PC-3 (cell line): ENCODE measurements around the gene IKZF1. TPM values are rescaled to one million over a fixed set of nuclear protein-coding genes. Genes with fewer than 3 reads are reported as not detected.

Source experiments
- ATAC-seq: fragments of 200-7000 bp; cut with Tn5 transposase; 2 replicates; pipeline ENCODE4 v1.9.1; 2020; ENCODE audit warnings: mild to moderate bottlenecking, moderate library complexity
- BruUV-seq: library from RNA; stranded (reverse); fragments of 400-500 nt; replicated peaks from 2 replicates; lab custom pipeline; 2021; lab: Mats Ljungman, UMichigan
- CTCF ChIA-PET: fragments of 300-600 bp; sonication (Branson Sonifier 250); formaldehyde crosslinking; loops from one replicate; lab custom pipeline; 2022; ENCODE audit warnings: antibody characterized with exemption; lab: Charles Lee
- POLR2A ChIA-PET: fragments of 300-600 bp; sonication (Branson Sonifier 250); formaldehyde crosslinking; loops from one replicate; lab custom pipeline; 2022; ENCODE audit warnings: antibody characterized with exemption; ENCODE audit not compliant: unreplicated experiment; lab: Charles Lee
- DNase-seq: peaks from one replicate; pipeline ENCODE4 v3.0.0-alpha.2; 2015
- H2AFZ ChIP-seq: fragments of 300-600 bp; sonication (generic); 2 replicates; pipeline ENCODE4 v1.6.0; 2016; ENCODE audit warnings: antibody characterized with exemption, low read length
- H3F3A ChIP-seq: fragments of 300-600 bp; sonication (generic); one replicate; pipeline ENCODE4 v1.6.0; 2017; ENCODE audit warnings: antibody characterized with exemption, low read length, control low read depth, mild to moderate bottlenecking; ENCODE audit not compliant: unreplicated experiment
- H3K27ac ChIP-seq: fragments of 300-600 bp; sonication (generic); 2 replicates; pipeline ENCODE4 v1.5.1; 2016; ENCODE audit warnings: mild to moderate bottlenecking, low read length
- H3K27me3 ChIP-seq: fragments of 300-600 bp; sonication (generic); 2 replicates; pipeline ENCODE4 v1.6.1; 2016; ENCODE audit warnings: low read length, mixed read lengths
- H3K36me3 ChIP-seq: fragments of 300-600 bp; sonication (generic); 2 replicates; pipeline ENCODE4 v1.6.1; 2016; ENCODE audit warnings: low read depth, mixed run types, low read length, mixed read lengths
- H3K4me1 ChIP-seq: fragments of 300-600 bp; sonication (generic); 2 replicates; pipeline ENCODE4 v1.5.1; 2016; ENCODE audit warnings: low read length; ENCODE audit not compliant: insufficient read depth
- H3K4me2 ChIP-seq: fragments of 300-600 bp; sonication (generic); 2 replicates; pipeline ENCODE4 v1.6.0; 2016; ENCODE audit warnings: low read length
- H3K4me3 ChIP-seq: fragments of 300-600 bp; sonication (generic); 2 replicates; pipeline ENCODE4 v1.5.1; 2016; ENCODE audit warnings: mild to moderate bottlenecking, low read length, mixed read lengths
- H3K79me2 ChIP-seq: fragments of 300-600 bp; sonication (generic); 2 replicates; pipeline ENCODE4 v1.6.1; 2017; ENCODE audit warnings: low read length, mixed read lengths
- H3K9ac ChIP-seq: fragments of 300-600 bp; sonication (generic); 2 replicates; pipeline ENCODE4 v1.6.0; 2016; ENCODE audit warnings: mild to moderate bottlenecking, low read length
- H3K9me2 ChIP-seq: fragments of 300-600 bp; sonication (generic); replicated peaks from 2 replicates; pipeline ENCODE4 v1.6.1; 2016; ENCODE audit warnings: mixed run types, low read length, mixed read lengths
- H3K9me3 ChIP-seq: fragments of 300-600 bp; sonication (generic); 2 replicates; pipeline ENCODE4 v1.6.1; 2016; ENCODE audit warnings: low read length, mixed read lengths
- H4K20me1 ChIP-seq: fragments of 300-600 bp; sonication (generic); 2 replicates; pipeline ENCODE4 v1.6.1; 2016; ENCODE audit warnings: low read length, mixed read lengths
- EZH2 ChIP-seq: fragments of 300-600 bp; sonication (generic); IDR thresholded peaks from one replicate; pipeline ENCODE4 v1.6.1; 2017; ENCODE audit warnings: antibody characterized with exemption, mild to moderate bottlenecking, low read length; ENCODE audit not compliant: unreplicated experiment
- EZH2phosphoT487 ChIP-seq: fragments of 300-600 bp; sonication (generic); IDR thresholded peaks from 2 replicates; pipeline ENCODE4 v1.6.1; 2018; ENCODE audit warnings: mild to moderate bottlenecking, antibody characterized with exemption, low read length, borderline replicate concordance
- intact Hi-C: fragments of 100-400 bp; cut with micrococcal nuclease; formaldehyde crosslinking; loops from 2 replicates; pipeline ENCODE4 v1.9.0; 2023
- total RNA-seq: library from RNA; depleted of rRNA; stranded (reverse); fragments of >200 nt; gene quantifications from 2 replicates; pipeline ENCODE4 v1.2.3, GENCODE V29; 2014
- TF ChIP-seq, protein P1 (sequence below): fragments of 300-600 bp; sonication (generic); conservative IDR thresholded peaks from 2 replicates; pipeline ENCODE4 v1.5.1; 2017; ENCODE audit warnings: antibody characterized with exemption, low read depth, mild to moderate bottlenecking, low read length

The IKZF1 gene
- total RNA-seq, 1 experiment from 2014 or later, result not detected

DNA sequence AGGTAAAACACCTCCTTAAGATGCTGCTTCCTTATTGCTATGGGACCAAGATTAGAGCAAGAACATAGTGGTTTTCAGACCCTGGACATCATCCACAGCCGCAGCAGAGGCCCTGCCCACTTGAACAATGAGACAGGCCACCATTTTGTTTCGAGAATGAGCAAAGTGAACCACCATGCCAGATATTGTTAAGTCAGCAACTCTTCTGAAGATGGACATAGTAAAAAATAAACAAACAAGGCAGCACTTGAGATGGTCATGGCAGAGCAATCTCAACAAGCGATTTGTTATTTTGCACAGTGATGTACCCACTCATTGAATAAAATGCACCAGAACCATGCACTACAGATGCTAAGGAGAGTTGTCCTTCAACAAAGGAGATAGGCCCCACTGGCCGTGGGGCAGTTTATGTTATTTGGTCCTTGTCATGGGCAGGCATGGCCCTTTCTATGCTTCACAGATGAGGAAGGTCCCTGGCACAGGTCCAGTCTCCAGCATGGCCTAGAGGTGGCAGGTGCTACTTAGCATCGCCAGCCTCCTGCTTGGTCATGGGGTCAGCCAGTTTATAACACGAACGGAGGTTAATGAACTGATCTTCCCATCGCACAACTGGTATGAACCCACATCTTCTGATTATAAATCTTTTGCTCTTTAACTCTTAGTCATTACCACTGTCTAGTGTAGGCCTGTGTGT lies 44.1 kb downstream of the IKZF1 start:
- no peak overlapping the region for H3K4me3 ChIP-seq
- peaks cover 5% of the 10 kb centered on the region; the same call in 1 of the 2 replicates for H3K4me1 ChIP-seq
- intact Hi-C loops, result no loop called here
- POLR2A ChIA-PET, result no interaction called here
- H3K79me2 ChIP-seq, result no peaks in the 10 kb centered on the region
- no peak for TF ChIP-seq EZH2phosphoT487
- TF ChIP-seq EZH2, result no peak
- TF ChIP-seq, protein P1, sequence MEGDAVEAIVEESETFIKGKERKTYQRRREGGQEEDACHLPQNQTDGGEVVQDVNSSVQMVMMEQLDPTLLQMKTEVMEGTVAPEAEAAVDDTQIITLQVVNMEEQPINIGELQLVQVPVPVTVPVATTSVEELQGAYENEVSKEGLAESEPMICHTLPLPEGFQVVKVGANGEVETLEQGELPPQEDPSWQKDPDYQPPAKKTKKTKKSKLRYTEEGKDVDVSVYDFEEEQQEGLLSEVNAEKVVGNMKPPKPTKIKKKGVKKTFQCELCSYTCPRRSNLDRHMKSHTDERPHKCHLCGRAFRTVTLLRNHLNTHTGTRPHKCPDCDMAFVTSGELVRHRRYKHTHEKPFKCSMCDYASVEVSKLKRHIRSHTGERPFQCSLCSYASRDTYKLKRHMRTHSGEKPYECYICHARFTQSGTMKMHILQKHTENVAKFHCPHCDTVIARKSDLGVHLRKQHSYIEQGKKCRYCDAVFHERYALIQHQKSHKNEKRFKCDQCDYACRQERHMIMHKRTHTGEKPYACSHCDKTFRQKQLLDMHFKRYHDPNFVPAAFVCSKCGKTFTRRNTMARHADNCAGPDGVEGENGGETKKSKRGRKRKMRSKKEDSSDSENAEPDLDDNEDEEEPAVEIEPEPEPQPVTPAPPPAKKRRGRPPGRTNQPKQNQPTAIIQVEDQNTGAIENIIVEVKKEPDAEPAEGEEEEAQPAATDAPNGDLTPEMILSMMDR, result no peak
- BruUV-seq, result no TSS peak
- H3K9ac ChIP-seq, result no peak overlapping the region
- no peaks in the 10 kb centered on the region for H3K9me3 ChIP-seq
- CTCF ChIA-PET, result no interaction called here
- H4K20me1 ChIP-seq, result no peaks in the 10 kb centered on the region
- H2AFZ ChIP-seq, result no peak overlapping the region
- H3K27me3 ChIP-seq, result peaks cover 93% of the 10 kb centered on the region
- no peak overlapping the region for H3K27ac ChIP-seq
- no peak overlapping the region for H3K4me2 ChIP-seq
- no peaks in the 10 kb centered on the region for H3F3A ChIP-seq
- DNase-seq (no peak), ATAC-seq (no peak)
- H3K36me3 ChIP-seq, result no peaks in the 10 kb centered on the region
- no peaks in the 10 kb centered on the region for H3K9me2 ChIP-seq

DNA sequence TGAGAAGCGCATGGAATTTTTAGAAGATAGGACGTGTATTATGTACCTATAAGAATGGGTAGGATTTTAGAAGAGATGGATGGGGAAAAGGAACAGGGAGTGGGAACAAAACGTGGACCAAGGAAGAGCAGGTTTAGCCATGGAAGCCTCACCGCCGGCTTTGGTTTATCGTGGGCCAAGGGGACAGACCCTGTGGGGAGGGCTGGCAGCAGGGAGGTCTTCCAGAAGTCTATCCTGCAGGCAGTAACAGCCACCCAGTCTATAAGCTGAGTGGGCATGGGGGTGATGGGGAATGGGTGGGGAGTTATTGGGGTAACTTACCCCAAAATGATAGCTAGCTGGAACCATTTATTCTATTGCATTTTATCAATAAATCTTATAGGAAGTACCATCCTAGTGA lies 44.9 kb downstream of the IKZF1 start:
- intact Hi-C loops, result no loop called here

More for the DNA sequence above, 44.9 kb downstream of the IKZF1 start:
- H3F3A ChIP-seq, result no peaks in the 10 kb centered on the region
- DNase-seq, result no peak
- H4K20me1 ChIP-seq, result no peaks in the 10 kb centered on the region
- H3K9me2 ChIP-seq, result no peaks in the 10 kb centered on the region
- peaks cover 93% of the 10 kb centered on the region for H3K27me3 ChIP-seq
- no peaks in the 10 kb centered on the region for H3K9me3 ChIP-seq
- ChIA-PET CTCF (no interaction called here), POLR2A (no interaction called here)
- H2AFZ ChIP-seq, result no peak overlapping the region
- H3K27ac ChIP-seq, result no peak overlapping the region
- H3K9ac ChIP-seq, result no peak overlapping the region
- peaks cover 5% of the 10 kb centered on the region; the same call in 1 of the 2 replicates for H3K4me1 ChIP-seq
- BruUV-seq, result no TSS peak
- no peak overlapping the region for H3K4me2 ChIP-seq
- H3K79me2 ChIP-seq, result no peaks in the 10 kb centered on the region
- ATAC-seq, result no peak
- TF ChIP-seq EZH2 (no peak), EZH2phosphoT487 (no peak)
- TF ChIP-seq, protein P1, result no peak
- no peaks in the 10 kb centered on the region for H3K36me3 ChIP-seq
- no peak overlapping the region for H3K4me3 ChIP-seq
